Parathyroid adenoma (tissue), 2 donors: ENCODE data around the gene LRP11.
"Not testable (repeated sequence)": the region's sequence is repeated elsewhere in the genome, so short reads cannot be mapped to it uniquely, and the experiment has no call there.

Experiments
- H2AFZ ChIP-seq: fragments of 300-600 bp; sonication (generic); one replicate; pipeline ENCODE4 v1.7.0; 2017; ENCODE audit warnings: antibody characterized with exemption, mild to moderate bottlenecking
- H3K27ac ChIP-seq: fragments of 300-600 bp; sonication (generic); one replicate; pipeline ENCODE4 v1.7.0; 2017
- H3K27me3 ChIP-seq: fragments of 300-600 bp; sonication (generic); one replicate; pipeline ENCODE4 v1.7.0; 2017; ENCODE audit warnings: low read length; ENCODE audit not compliant: control insufficient read depth, insufficient read depth
- H3K36me3 ChIP-seq: fragments of 300-600 bp; sonication (generic); one replicate; pipeline ENCODE4 v1.7.0; 2017; ENCODE audit warnings: low read length; ENCODE audit not compliant: control insufficient read depth, insufficient read depth
- H3K4me1 ChIP-seq: fragments of 300-600 bp; sonication (generic); one replicate; pipeline ENCODE4 v1.7.0; 2017; ENCODE audit warnings: control low read depth
- H3K4me2 ChIP-seq: fragments of 300-600 bp; sonication (generic); one replicate; pipeline ENCODE4 v1.7.0; 2017; ENCODE audit warnings: low read length
- H3K4me3 ChIP-seq: fragments of 300-600 bp; sonication (generic); one replicate; pipeline ENCODE4 v1.7.0; 2017; ENCODE audit warnings: low read depth, low read length
- H3K79me2 ChIP-seq: fragments of 300-600 bp; sonication (generic); one replicate; pipeline ENCODE4 v1.7.0; 2017; ENCODE audit warnings: control low read depth
- H3K9ac ChIP-seq: fragments of 300-600 bp; sonication (generic); one replicate; pipeline ENCODE4 v1.7.0; 2017; ENCODE audit warnings: mild to moderate bottlenecking
- H3K9me3 ChIP-seq: fragments of 300-600 bp; sonication (generic); one replicate; pipeline ENCODE4 v1.7.0; 2017; ENCODE audit warnings: low read length; ENCODE audit not compliant: control insufficient read depth
- TF ChIP-seq, protein P1 (sequence below): fragments of 300-600 bp; sonication (generic); IDR thresholded peaks from one replicate; pipeline ENCODE4 v1.7.0; 2017; ENCODE audit warnings: antibody characterized with exemption, mild to moderate bottlenecking
- donor health status: primary hyperparathyroidism.

Gene LRP11

DNA sequence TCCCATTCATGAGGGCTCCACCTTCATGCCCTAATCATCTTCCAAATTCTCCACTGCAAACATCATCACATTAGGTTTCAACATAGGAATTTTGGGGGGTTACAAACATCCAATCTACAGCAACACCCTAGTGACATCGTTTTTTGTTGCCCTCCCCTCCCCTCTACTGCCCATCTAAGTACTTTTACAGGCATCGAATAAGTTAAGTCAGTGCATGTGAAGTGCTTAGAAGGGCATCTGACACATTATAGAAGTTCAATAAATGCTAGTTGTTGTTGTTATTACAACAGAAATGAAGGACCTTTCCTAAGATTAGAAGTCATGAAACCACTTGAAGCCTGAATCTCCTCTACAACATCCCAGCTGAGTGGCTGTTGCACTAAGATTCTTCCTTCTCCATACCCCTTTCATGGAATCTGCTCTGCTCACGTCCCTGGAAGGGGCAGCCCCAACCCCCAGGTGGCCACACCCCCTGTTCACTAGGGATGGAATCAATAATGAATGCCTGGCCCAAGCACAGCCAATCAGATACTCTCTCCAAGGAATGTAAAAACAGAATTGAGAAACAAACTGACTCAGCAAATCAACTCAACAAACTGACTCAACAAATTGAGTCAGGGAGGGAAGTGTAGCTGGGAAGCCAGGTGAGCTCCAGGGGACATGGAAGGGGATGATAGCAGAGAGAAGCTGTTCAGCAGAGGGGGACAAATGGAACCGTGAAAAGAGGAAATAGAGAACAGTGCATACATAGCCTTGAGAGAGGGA, 3.9 kb upstream of the LRP11 start:
- TF ChIP-seq, protein P1, sequence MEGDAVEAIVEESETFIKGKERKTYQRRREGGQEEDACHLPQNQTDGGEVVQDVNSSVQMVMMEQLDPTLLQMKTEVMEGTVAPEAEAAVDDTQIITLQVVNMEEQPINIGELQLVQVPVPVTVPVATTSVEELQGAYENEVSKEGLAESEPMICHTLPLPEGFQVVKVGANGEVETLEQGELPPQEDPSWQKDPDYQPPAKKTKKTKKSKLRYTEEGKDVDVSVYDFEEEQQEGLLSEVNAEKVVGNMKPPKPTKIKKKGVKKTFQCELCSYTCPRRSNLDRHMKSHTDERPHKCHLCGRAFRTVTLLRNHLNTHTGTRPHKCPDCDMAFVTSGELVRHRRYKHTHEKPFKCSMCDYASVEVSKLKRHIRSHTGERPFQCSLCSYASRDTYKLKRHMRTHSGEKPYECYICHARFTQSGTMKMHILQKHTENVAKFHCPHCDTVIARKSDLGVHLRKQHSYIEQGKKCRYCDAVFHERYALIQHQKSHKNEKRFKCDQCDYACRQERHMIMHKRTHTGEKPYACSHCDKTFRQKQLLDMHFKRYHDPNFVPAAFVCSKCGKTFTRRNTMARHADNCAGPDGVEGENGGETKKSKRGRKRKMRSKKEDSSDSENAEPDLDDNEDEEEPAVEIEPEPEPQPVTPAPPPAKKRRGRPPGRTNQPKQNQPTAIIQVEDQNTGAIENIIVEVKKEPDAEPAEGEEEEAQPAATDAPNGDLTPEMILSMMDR: no peak
- no peaks in the 10 kb centered on the region for H3K27me3 ChIP-seq

DNA sequence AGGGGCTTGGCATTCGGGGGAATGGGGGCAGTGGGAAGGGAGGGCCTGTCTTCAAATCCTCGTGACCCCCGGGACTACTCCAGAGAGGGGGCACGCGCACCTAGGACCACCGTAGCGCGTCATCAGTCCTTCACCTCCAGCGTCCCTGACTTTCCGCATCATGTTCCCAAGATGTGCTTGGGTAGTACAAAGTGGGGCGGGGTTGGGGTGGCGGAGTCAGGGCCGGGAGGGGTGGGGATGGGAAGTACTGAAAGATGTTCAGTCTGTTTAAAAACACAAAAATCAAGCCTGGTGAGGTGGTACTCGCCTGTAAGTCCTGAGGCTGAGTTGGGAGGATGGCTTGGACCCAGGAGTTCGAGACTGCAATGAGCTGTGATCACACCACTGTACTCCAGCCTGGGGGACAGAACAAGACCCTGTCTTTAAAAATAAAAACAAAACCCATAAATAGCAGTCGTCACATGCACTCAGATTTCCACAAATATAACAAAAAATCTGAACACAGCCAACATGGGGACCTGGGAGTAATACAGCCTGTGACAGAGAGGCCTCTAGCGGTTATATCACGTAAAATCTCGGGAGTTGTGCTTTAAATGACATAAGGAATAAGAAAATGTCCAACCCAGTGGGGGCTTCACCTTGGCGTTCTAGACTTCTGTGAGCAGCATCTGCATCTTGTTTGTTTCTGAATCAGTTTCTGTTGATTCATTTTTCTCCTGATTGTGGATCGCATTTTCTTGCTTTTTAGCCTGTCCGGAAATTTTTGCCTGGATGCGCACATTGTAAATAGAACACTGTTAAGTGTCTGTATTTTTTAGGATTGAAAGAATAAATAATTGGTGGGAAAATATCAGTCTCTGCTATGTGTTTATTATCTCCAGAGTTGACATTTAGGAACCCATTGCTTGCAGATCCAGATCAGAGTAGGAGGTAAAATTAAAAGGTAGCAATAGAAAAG, 698 bp upstream of the LRP11 start:
- Histone ChIP-seq H3K27ac (peak overlapping the region; percentile 91), H3K4me3 (peak overlapping the region; percentile 38)
- TF ChIP-seq, protein P1: peak; percentile 88

More for the DNA sequence above, 3.9 kb upstream of the LRP11 start:
- peaks cover 11% of the 10 kb centered on the region for H3K4me1 ChIP-seq
- no peaks in the 10 kb centered on the region for H3K36me3 ChIP-seq
- H3K9me3 ChIP-seq: no peaks in the 10 kb centered on the region
- no peak overlapping the region for H3K4me2 ChIP-seq
- H2AFZ ChIP-seq: peak overlapping the region; percentile 65
- H3K79me2 ChIP-seq: peaks cover 6% of the 10 kb centered on the region
- no peak overlapping the region for H3K4me3 ChIP-seq
- no peak overlapping the region for H3K9ac ChIP-seq
- peak overlapping the region; percentile 58 for H3K27ac ChIP-seq

DNA sequence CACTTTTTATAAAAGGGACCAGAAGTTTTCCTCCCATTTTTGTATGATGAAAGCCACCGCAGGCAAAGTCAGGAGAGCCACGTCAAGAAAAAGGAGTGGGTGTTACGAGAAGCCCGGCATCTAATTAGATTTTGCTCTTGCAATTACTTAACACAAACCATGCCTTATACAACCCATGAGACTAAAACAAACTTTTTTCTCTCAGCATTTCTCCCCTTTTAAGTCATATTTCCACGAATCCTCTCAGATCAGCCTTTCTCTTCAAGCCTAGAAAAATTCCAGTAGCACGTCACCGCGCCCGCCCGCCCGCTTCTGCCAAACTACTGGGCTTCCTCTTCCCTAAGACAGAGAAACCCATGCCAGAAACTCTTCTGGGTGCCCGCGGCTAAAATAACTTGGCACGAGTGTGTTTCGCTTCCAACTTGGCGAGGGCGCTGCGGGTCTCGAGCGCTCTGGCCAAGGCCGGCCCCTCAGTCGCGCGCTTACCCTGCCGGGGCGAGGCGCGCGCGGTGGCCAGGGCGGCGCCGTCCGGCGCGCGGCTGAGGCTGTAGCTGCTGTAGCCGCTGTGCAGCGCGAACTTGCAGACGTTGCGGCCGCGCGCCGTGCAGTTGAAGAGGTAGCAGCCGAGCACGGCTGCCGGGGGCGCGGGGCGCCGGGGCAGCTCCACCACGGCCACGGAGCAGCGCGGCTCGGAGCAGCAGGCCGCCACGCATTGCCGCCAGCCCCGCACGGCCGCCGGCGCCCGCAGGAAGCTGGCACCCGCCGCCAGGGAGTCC, 1.0 kb downstream of the LRP11 start:
- Histone ChIP-seq H2AFZ (peak overlapping the region; percentile 88), H3K27ac (peak overlapping the region; percentile 91), H3K27me3 (no peaks in the 10 kb centered on the region), H3K4me3 (peak overlapping the region; percentile 60), H3K79me2 (peaks cover 12% of the 10 kb centered on the region), H3K4me1 (peaks cover 29% of the 10 kb centered on the region), H3K9me3 (no peaks in the 10 kb centered on the region), H3K4me2 (peak overlapping the region; percentile 65), H3K36me3 (no peaks in the 10 kb centered on the region), H3K9ac (peak overlapping the region; percentile 16)
- TF ChIP-seq, protein P1: no peak

More for the DNA sequence above, 698 bp upstream of the LRP11 start:
- no peaks in the 10 kb centered on the region for H3K27me3 ChIP-seq
- peak overlapping the region; percentile 88 for H2AFZ ChIP-seq
- no peaks in the 10 kb centered on the region for H3K9me3 ChIP-seq
- peaks cover 32% of the 10 kb centered on the region for H3K4me1 ChIP-seq
- no peaks in the 10 kb centered on the region for H3K36me3 ChIP-seq
- peaks cover 5% of the 10 kb centered on the region for H3K79me2 ChIP-seq
- H3K4me2 ChIP-seq: peak overlapping the region; percentile 65
- H3K9ac ChIP-seq: no peak overlapping the region

DNA sequence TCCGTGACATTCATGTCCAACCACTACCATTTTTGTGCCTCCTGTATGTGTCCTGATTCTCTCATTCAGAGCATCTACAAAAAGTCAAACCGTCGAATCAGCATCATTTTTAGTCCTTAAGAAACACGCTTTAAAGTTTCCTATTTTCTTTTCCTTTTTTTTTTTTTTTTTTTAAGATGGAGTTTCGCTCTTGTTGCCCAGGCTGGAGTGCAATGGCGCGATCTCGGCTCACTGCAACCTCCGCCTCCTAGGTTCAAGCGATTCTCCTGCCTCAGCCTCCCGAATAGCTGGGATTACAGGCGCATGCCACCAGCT, 1.8 kb downstream of the LRP11 start:
- not testable (repeated sequence) for H3K36me3 ChIP-seq, H3K27me3 ChIP-seq, H3K9ac ChIP-seq, H3K9me3 ChIP-seq
- Histone ChIP-seq H3K4me2 (peak overlapping the region; percentile 65), H3K27ac (peak overlapping the region; percentile 91), H3K4me3 (peak overlapping the region; percentile 60), H3K79me2 (peaks cover 16% of the 10 kb centered on the region), H2AFZ (peak overlapping the region; percentile 51), H3K4me1 (peaks cover 27% of the 10 kb centered on the region)
